ENCODE data around the gene PDE10A.
A peak's percentile ranks its signal among the peaks of the same experiment; 100 is the strongest.

The PDE10A gene

DNA sequence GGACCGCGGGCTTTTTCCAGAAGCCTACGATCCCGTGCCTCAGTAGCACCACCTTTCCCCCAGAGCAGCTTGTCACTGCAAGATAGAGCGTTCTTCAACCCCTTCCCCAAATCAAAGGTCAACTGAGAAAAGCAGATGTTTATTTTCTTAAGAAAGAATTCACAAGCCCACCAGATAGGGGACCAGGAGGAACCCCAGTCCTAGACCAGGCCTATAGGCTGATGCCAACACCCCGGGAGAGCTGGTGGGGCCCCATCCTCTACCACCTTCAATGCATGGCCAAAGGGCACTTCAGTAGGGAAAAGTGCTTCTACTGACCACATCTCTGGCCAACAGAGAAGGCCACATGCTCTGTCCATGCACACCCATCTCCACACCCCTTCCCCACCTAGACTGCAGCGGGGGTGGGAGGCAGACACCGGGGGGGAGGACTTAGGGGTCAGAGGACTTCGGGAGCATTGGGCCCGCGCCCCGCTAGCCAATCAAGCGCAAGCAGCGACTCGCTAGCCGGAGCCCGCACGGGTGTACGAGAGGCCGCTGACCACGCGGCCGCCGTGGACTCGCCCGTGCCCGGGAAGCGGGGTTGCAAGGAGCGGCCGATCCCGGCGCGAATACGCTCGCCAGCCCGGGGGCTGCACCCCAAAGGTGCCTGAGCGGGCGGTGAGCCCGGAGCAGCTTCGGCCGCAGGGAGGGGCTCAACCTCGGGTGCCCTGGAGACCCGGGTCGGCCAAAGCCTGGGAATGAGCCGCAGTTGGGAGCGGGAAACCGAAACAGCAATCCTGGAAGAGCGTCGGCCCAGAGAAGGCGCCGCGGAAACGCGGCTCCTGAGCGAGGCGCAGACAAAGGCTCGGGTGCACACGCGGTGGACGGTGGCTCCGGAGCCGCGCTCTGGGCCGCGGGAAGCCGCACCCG is 2.8 kb downstream of the PDE10A start:
- DNase-seq = peak; percentile 34
- in situ Hi-C loops (cut with HindIII; ENCODE audit: low pct_ligation_motif_present, low pct_unique_long_range_greater_than_20kb, low sequenced_read_pairs) = no loop called here

DNA sequence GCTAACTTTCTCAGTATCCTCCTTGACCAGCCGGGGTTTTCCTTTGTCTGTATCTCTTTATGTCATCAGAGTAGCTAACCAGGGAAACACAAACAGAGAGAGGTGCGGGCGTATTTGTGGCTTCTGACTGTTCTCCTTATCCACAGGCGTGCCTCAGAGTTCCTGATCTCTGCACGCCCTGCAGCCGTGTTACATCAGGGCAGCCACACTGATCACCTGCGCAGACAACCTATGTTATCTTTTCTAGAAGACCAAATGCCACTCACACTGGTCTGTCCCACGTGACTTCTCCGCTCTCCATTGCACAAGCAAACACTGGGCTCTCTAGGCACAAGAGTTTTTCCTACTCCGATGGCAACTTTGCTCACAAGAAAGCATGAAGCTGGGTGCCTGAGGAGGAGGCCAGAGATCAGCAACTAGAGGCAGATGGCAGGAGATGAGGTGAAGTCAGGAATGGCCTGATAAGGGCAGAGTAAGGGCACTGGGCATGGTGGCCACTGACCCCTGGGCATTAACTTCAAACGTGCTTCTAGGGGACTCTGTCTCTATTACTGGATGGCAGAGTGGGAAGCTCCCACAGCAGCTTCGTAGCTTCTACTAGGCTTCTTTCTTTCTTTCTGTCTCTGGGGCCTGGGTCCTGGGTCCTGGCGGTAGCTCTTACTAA is 4.5 kb downstream of the PDE10A start:
- in situ Hi-C loops (cut with HindIII; ENCODE audit: low pct_ligation_motif_present, low pct_unique_long_range_greater_than_20kb, low sequenced_read_pairs) = no loop called here
- DNase-seq = no peak

DNA sequence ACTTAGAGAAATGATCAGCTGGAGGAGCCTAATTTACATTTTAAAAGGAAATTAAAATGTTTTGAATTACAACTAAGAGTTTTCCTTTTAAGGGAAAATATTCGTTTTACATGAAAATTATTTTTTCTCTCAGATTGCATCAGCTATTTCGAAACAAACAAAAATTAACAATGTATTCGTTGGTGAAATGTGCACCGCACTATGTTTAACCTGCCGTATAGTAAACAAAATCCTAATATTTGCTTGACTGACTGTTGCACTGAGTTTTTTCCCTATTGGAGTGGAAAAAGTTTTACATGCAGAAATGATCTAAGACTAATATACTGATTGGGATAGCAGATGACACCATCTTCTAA is 5.7 kb downstream of the PDE10A start:
- DNase-seq = no peak
- in situ Hi-C loops (cut with HindIII; ENCODE audit: low pct_ligation_motif_present, low pct_unique_long_range_greater_than_20kb, low sequenced_read_pairs) = no loop called here

DNA sequence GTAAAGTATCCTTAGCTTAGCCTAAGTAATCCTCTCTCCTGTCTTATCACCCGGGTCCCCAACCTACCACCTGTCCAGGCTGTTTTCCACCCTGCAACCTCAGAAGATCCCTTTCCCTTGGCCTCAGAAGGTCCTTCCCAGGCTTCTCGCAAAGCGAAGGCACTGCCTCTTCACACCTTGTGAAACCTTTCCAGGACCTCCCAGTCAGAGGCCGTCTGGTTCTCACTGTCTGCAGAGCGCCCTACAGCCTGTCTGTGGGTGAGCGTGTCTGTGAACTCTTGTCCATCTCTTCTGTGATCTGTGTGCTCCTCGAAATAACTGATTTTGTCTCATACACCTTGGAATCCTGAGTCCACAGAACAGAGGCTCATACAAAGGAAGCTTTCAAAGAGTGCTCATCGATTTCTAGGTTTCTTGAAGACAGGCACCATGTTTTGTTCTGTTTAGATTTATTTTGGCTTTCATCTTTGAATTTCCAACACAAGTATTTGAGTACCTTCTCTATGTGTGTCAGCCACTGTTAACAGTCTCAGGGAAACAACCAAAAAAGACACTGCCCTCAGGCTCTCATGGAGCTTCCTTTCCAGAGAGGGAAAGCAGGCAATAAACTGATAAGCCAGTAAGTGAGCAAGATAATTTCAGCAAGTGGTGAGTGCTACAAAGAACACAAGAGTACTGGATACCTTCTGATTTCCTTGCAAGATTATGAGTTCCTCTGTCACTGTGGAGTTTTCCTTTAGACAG is 6.3 kb downstream of the PDE10A start:
- no peak for DNase-seq
- in situ Hi-C loops (cut with HindIII; ENCODE audit: low pct_ligation_motif_present, low pct_unique_long_range_greater_than_20kb, low sequenced_read_pairs) = no loop called here

DNA sequence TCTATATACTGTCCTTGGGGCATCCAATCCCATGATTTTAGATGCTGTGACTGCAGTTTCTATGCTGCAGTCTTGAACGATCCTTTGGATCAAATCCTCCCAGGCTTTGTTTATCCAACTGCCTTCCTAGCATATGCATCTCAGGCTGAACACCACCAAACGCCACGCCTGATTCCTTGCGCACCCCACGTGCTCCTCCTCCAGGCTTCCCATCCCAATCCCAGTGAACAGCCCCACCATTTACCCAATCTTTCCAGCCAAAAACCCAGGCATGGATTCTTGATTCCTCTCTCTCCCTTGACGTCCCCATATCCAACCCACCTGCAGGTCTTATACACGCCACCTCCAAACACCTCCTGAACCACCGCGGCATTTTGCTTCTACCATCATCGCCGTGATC is 7.8 kb downstream of the PDE10A start:
- in situ Hi-C loops (cut with HindIII; ENCODE audit: low pct_ligation_motif_present, low pct_unique_long_range_greater_than_20kb, low sequenced_read_pairs) = no loop called here
- DNase-seq = no peak

DNA sequence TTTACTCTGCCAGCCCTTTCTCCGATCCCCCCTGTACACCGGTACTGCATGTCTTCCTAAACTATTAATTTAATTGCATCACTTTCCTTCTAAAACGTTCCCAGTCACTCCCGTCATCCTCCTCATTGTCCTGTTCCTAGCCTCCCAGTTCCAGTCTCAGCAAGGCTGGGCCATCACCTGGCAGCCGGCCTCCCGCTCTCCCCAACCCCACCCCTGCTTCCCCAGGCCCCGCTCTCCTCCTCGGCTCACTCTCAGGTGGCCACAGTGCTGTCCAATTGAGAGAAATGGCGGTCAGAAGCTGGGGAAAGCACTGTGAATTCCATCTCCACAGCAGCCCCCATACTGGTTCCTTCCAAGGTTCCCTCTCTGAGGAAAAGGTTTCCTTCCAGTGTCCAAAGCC is 8.9 kb downstream of the PDE10A start:
- DNase-seq = no peak
- in situ Hi-C loops (cut with HindIII; ENCODE audit: low pct_ligation_motif_present, low pct_unique_long_range_greater_than_20kb, low sequenced_read_pairs) = no loop called here

DNA sequence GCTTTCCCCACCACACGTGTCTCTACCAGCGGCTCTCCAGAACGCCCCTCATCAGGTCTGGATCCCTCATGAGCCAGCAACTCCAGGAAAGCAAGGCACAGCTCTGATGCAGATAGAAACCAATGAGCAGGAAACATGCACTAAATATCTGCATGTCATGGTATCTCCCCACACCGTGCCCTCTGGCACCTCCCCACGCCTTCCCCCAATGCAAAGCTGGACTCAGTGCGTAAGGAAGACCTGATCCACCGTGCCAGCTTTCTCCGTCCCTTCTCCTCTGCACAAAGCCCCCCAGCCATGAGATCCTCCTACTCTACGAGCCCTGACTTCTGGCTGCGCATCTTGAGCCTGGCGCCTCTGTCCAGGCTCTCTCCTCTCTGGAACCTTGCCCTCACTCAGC is 9.4 kb downstream of the PDE10A start:
- in situ Hi-C loops (cut with HindIII; ENCODE audit: low pct_ligation_motif_present, low pct_unique_long_range_greater_than_20kb, low sequenced_read_pairs) = no loop called here
- no peak for DNase-seq

DNA sequence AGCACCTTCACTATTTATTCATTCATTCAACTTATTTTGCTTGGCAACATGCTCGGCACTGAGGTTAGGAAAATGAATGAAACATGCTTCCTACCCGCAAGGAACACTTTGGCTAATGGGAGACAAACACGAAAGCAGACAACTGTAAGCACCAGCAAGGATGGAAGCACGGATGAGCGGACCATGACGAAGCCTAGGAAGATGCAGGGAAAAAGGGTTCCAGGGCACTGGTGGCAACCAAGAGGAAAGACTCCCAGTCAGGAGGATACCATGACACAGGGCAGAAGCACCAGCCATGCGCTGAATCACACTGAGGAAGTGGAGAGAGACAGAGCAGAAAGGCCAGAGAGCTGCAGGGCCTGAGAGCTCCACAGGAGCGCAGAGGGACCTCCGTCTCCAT is 9.8 kb downstream of the PDE10A start:
- in situ Hi-C loops (cut with HindIII; ENCODE audit: low pct_ligation_motif_present, low pct_unique_long_range_greater_than_20kb, low sequenced_read_pairs) = no loop called here
- no peak for DNase-seq

DNA sequence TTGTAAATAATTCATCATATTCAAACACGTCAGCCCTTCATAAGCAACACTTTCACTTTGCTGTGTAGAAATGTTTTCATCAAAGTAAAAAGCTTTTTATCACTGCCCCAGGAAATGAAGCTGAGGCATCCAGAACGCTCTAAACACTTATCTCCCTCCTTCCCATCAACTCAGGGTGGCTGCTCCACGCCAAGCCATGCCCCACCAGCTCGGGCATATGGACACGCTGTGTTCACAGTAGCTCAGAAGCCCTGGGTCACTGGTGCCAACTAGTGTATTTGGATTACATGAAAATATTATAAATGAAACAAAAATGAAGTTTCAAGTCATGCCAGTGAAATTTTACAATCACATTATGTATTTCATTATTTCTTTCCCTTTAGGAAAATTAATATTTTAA is 10.3 kb downstream of the PDE10A start:
- no peak for DNase-seq
- in situ Hi-C loops (cut with HindIII; ENCODE audit: low pct_ligation_motif_present, low pct_unique_long_range_greater_than_20kb, low sequenced_read_pairs) = no loop called here

DNA sequence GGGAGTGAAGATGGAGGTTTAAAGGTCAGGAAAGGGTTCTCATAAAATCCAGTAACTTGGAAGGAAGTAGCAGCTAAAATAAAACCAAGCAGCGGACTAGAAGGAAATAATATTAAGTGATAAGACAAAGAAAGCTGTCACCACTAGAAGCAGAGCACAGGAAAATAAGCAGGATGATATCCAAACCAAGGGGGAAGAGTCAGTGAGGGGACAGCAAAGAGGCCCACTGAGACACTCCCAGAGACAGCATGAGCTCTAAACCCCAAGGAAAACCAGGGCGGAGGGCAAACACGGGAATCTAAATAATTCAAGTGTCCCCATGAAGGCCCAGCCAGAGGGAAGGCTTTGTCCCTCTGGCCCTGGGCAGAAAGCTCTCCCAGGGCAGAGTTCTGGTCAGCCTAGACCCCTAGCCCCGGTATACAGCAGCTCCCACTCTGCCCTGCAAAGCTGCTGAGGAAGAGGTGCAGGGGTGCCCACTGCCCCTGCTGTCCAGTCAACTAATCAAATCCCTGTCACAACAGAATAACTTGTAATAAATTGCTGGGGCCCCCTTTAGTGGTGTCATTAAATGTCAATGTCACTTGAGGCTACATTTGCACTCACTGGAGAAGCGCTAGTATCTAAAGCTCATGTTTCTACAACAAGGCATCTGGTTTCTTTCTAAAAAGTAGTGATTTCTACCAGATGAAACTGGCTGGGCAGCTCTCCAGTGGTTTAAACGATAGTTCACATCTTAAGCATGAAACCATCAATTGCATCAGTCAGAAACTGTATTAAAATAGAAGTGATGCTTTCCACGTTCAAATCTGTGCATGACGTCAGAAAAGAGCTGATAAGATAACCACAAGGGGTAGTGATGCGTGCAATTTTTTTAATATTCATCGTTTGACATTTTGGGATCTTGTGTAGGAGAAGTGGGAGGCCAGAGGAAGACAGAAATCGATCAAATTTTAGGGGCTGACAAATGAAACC is 13.6 kb downstream of the PDE10A start:
- in situ Hi-C loops (cut with HindIII; ENCODE audit: low pct_ligation_motif_present, low pct_unique_long_range_greater_than_20kb, low sequenced_read_pairs) = no loop called here
- DNase-seq = no peak

DNA sequence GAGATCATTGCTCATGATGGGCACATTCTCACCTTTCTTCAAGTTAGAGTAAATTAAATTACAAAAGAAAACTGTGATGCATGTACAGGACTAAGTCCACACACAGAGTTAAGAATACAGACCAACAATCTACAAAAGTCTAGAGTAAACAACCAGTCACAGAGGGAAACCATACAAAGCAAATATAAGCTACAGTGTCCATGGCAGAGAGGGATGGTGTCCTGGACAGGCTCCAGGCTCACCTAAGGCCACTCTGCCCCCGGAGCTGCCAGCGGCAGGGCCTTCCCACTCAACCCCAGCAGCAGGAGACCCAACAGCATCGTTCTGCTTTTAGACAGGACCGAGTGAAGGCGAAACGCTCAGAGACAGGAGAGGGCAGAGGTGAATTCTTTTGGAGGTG is 16.0 kb downstream of the PDE10A start:
- in situ Hi-C loops (cut with HindIII; ENCODE audit: low pct_ligation_motif_present, low pct_unique_long_range_greater_than_20kb, low sequenced_read_pairs) = no loop called here
- no peak for DNase-seq

DNA sequence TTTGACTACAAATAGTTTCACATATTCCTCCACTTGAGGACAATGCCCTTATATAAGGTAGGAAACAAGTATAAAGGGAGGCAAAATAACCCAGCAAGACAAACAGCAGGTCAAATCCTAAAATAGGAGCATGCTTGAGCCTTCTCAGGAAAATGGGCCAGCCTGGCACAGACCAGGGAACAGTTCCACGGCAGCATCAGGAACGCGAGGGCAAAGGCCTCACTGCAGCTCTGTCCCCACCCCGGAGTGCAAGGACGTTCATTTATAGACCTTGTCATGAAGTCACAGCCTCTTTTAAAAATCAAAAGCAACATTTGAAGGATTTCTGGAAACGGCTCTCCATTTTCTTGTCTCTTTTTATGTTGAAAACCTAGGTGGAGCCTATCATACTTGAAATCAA is 17.1 kb downstream of the PDE10A start:
- in situ Hi-C loops (cut with HindIII; ENCODE audit: low pct_ligation_motif_present, low pct_unique_long_range_greater_than_20kb, low sequenced_read_pairs) = no loop called here
- no peak for DNase-seq

DNA sequence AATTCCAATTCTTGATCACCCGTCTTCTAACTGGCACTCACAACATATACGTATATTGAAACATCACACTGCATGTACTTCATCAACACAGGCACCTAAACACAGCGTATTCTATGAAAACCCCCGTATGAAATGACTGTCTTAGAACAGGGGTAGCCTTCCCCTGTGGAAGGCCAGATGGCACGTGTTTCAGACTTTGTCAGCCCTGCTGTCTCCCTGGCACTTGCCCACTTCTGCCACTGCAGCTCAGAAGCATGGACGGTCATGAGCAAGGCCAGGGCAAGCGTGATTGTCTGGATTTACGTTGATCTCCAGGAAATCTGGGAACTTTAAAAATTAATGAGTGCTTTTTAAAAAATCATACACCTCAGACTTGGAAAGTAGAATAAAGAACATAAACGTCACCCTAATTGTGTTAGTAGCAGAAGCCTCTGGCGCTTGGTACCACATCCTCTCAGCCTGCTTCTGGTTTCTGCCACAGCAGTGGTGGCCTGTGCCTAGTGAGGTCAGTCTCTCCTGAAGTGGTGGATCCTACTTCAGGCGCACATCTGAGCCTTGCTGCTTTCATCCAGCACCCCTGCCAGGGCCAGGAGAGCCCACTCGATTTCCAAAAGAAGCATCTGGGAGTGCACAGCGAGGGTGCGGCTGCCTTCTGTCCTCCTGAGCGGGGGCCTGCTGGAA is 18.3 kb downstream of the PDE10A start:
- in situ Hi-C loops (cut with HindIII; ENCODE audit: low pct_ligation_motif_present, low pct_unique_long_range_greater_than_20kb, low sequenced_read_pairs) = no loop called here
- DNase-seq = no peak

DNA sequence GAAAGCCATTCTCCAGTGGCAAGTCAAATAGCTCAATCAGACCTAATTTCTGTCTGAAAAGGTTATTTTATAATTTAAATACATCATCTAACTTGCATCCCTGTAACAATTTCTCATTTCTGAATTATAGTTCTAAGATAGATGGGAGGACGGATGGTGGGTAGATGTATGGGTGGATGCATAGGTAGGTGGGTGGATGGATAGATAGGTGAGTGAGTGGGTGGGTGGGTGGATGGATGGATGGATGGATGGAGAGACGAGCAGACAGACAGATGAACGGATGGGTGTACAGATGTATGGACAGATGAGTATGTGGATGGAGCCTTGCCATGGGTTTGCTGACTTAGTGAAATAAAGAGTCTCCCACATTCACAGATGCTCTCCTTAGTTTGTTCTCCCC is 20.0 kb downstream of the PDE10A start:
- in situ Hi-C loops (cut with HindIII; ENCODE audit: low pct_ligation_motif_present, low pct_unique_long_range_greater_than_20kb, low sequenced_read_pairs) = no loop called here
- DNase-seq = no peak

DNA sequence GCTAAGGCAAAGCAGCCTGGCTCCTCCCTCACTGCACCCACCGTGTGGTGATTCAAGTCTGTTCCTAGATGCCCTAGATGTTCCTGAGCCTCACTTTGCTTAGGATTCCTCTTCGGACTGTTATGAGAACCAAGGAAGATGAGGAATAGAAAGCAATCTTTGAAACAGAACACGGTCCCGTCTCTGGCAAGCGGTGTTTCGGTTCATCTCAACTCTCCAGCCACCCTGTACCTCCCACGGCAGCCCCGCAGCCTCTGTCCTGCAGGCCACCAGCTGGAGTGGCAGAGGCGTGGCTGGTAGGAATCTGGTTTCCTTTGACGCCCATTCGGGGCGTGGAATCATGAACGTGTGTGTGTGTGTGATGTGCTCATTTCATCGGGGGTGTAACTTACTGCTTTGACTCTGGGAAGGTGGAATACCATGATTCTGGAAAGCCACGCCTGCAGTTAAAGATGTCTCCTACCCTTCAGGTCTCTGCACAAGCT is 21.3 kb downstream of the PDE10A start:
- DNase-seq = no peak
- in situ Hi-C loops (cut with HindIII; ENCODE audit: low pct_ligation_motif_present, low pct_unique_long_range_greater_than_20kb, low sequenced_read_pairs) = no loop called here

DNA sequence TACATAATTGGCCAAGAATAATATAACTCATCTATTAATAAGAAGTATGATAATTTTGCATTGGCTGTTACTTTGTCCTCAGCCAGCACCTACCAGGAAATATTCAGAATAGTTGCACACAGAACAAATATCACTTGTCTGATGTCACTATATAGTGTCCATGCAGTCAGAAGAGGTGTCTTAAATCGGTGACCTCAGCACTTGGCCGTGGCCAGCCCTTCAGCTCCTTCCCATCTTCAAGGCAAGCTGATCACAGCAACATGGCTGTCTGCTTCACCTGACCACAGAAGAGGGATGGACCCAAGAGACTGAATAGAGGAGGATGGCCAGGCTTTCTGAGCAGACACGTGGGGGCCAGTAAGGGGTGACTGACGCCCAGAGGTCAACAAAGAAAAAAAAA is 22.2 kb downstream of the PDE10A start:
- in situ Hi-C loops (cut with HindIII; ENCODE audit: low pct_ligation_motif_present, low pct_unique_long_range_greater_than_20kb, low sequenced_read_pairs) = no loop called here
- no peak for DNase-seq

DNA sequence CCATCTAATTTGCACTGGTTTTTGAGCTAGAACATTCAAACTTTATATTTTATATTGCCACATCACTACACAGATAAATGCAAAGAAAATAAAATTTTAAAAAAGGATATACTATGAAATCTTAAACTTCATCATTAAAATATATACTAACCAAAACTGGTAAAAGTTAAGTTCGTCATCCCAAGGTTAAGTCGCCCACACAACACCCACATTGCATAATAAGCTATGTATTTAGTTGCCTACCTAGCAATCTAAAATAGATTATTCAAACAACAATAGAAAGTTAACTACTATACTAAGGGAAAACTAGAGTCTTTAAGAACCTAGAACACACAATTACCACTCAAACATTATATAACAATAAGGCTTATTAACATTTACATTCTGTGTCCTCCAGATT is 24.5 kb downstream of the PDE10A start:
- in situ Hi-C loops (cut with HindIII; ENCODE audit: low pct_ligation_motif_present, low pct_unique_long_range_greater_than_20kb, low sequenced_read_pairs) = no loop called here
- DNase-seq = no peak

DNA sequence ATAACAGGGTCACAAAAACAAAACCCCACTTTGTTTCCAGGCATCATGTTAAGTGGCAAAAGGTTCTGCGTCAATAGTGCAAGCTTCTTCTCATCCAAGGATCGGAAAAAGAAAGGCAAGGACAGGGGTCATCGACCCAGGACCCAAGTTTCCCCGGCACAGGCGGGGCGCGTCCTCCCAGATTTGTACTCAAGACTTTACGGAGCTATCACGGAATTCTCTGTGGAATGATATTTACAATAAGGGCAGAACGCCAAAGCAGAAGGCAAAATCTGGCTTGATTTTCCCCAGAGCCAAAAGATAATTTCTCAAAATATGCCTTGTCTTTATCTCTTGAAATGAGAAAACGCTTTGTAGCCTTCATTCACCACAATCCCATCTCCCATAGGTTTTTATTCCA is 25.5 kb downstream of the PDE10A start:
- DNase-seq = no peak
- in situ Hi-C loops (cut with HindIII; ENCODE audit: low pct_ligation_motif_present, low pct_unique_long_range_greater_than_20kb, low sequenced_read_pairs) = no loop called here
